GM10266 (cell line): ENCODE results near the gene ATF3.

Source experiments
- DNase-seq: peaks from one replicate; pipeline ENCODE4 v3.0.0; 2012; ENCODE audit errors: extremely low spot score
- CTCF ChIP-seq: IDR thresholded peaks from 2 replicates; pipeline ENCODE4 v1.5.1; 2012; ENCODE audit warnings: mild to moderate bottlenecking, low read depth; ENCODE audit not compliant: control insufficient read depth, insufficient read depth; ENCODE audit errors: missing control alignments

Gene ATF3

DNA sequence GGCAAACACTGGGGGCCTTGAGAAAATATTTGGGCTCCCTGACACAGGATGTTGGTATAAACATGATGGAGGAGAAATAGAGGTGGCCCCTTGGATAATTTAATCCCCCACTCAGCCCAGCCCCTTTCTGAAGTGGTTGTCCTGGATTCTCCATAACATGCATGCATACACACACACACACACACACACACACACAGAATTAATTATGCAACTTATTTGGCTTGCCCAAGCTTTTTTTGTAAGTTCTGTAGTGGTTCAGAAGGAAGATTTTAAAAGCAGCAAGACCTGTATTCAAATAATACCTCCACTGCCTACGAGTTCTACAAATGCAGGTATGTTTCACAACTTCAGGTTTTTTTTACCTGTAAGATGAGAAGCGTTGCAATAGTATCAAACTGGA is 15.0 kb downstream of the ATF3 start:
- no peak for DNase-seq
- TF ChIP-seq CTCF = no peak

GRCh38 chr1:212624976-212625501 is 16.5 kb downstream of the ATF3 start:
- DNase-seq = no peak
- TF ChIP-seq CTCF = no peak

- TF ChIP-seq CTCF = no peak
- no peak for DNase-seq
Observed at GRCh38 chr1:212625781-212626450, 17.4 kb downstream of the ATF3 start.

DNA sequence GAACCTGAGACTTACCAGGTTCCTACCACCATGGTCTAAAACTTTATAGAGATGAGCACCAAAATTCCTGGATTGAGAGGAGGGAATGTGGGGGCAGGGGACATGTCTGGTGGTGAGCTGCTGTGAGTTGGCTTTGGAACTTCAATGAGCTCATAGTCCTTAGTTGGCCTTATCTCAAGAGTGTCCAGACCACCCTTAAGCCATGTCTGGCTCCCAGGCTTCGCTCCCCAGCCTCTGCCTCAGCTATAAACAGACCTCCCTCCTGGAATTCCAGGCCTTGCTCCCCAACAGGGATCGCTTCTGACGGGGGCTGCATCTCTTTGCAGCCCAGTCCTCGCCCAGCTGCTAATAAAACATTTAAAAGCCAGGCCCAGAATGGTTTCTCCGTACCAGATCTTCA is 19.5 kb downstream of the ATF3 start:
- no peak for DNase-seq
- no peak for TF ChIP-seq CTCF

DNA sequence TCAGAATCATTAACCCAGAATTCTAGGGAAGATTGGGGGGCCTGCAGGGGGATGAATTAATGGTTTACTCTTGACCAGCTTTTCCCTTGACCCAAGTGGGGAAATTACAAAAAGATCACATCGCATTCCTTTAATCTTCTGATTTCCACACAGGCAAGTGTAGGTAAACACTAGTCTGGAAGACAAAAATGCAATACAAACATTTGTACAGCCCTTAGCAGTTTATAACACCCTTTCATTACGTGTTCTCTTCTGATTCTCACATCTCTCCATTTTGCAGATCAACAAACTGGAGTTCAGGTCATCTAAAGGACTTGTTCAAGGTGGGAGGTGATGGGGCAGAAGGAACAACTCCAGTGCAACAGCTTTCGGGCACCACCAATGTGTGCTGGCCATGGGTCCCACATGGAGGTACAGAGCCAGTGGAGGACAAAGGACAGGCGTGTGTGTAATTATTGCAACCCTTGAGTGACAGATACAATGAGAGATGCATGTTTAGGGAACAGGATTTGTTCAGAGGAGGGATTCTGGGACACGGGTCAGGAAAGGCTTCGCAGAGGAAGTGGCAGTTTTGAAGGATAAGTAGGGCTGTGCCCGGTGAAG is 20.4 kb downstream of the ATF3 start:
- no peak for TF ChIP-seq CTCF
- no peak for DNase-seq

- TF ChIP-seq CTCF = no peak
- no peak for DNase-seq
Observed at GRCh38 chr1:212629450-212630157, 21.0 kb downstream of the ATF3 start.

DNA sequence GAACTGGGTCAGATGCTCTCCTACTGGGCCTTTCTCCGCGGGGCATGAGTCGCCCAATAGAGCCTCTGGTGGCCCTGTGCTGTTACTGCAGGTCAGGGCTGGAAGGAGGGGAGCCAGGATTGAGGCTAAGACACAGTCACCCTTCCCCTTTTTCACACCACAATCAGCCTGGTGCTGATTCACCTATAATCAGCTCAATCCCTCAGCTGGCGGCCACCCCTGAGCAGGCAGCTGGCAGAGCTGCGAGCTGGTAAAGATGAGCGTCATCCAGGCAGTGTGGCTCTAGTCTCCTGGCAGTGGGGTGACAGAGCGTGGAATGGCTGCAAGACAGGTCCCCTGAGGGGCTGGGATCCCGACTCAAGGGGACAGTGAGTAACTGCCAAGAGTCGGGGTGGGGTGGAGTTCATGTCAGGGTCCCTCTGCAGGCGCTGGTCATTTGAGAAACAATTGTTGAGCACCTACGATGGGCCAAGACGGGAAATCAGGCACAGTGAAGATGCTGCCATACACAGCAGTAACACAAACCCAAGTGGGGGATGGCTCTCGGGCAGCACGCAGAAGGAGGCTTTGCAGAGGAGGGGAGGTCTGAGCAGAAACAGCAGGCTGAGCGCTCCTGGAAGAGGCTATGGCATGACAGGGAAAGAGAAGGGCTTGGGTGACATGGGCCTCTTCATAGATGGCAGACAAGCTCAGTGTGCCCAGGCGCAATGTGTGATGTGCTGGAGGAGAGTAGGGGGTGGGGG is 21.8 kb downstream of the ATF3 start:
- peak; percentile 80 for DNase-seq
- TF ChIP-seq CTCF = peak; percentile 82
